ENCODE measurements around the gene TRPC3.

TRPC3 gene

DNA sequence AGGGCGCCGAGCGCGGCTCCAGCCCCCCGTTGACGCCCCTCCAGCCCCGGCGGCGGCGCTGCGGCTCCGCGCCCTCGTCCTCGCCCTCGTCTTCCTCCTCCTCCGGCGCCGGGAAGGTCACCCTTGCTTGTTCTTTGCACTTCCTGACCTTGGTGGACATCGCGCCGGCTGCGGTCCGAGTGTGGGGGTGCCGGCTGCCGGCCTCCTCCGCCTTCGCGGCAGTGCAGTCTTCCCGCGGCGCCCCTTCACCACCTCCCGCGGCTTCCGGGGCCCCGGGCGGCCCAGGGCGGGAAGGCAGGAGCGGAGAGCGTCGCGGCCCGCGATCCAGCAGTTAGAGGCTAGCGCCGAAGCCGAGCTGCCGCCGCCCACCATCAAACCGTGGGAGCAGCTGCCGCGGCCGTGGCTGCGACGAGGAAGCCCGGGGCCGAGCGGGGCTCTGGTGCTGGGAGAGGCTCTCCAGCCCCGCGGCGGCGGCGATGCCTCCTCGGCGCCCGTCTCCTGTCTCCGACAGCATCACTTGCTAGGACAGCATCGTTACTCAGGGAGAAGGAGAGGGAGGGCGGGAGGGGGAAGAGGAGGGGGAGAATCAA, at the start of gene TRPC3:
Gene TRPC3, minus strand, starts transcription at position 540 of the 590 bp plus-strand sequence. Its CDS starts 380 bp downstream, at position 160.
- no peak for DNase-seq (ENCODE audit: extremely low read depth in 1 of 2, low read depth in 1 of 2)

DNA sequence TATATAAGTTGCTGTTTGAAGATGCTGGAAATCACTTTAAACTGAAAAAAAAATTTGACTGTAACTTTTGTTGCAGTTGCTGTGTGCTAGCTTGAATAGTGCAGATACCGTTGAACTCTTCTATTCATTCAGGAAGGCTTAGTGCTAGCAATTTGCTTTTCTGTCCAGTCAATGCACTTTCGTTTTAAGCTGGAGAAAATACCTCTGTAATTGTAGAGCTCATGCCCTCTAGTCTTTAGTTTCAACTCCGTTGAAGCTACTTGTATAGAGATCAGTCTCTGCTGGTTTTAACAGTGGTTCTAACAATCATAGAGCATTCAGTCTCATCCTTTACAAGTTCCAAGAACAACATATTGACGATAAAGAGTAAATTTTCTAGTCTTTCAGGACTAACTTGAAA, 49.0 kb upstream of the TRPC3 start:
- DNase-seq (ENCODE audit: extremely low read depth in 1 of 2, low read depth in 1 of 2), result no peak

DNA sequence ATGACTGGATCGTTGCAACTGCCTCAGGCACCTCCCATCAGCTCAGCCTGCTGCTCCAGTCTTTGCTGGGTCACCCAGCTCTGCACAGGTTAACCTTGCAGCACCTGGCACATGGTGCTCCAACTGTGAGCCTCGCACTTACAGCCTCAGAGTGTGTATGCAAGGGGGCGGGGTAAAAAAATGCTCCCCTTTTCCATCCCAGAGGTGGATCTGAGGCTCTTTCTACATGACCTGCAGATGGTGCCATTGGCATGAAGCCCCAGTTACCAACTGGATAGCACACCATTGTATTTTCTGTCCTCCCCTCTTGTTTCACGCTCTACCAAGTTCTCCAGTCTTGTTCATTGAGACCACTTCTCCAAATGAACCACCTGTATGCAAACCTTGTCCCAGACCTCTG, 46.2 kb upstream of the TRPC3 start:
- no peak for DNase-seq (ENCODE audit: extremely low read depth in 1 of 2, low read depth in 1 of 2)

DNA sequence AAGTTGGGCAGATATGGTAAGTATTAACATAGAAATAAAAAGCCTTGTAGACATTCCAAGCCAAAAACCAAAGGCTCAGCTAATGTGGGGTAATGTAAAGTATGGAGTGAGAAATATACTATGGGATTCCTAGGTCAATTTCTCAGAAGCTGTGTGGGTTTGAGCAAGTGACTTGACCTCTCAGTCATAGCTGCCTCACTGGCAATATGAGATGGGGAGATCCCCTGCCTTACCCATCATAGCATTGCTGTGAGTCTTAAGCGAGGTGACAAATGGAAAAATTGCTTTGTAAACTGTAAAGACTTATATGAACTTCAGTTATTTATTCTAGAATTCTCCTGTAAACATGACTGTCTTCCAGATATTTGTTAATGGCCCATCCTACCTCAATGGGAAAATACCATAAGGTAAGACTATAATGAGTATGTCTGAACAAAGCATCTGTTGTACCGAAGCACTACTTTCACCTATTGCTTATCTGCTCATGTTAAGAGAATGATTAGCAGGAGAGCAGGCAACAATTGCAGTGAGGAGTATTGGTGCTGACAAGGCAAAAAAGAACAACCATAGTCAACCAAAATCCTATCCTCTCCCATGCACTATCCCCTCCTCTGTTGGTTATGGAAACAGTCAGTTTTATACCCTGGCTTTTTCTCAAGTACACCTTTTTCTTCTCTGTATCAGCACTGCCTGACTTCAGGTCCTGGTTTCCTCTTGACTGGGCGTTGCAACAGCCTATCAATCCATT, 44.1 kb upstream of the TRPC3 start:
- no peak for DNase-seq (ENCODE audit: extremely low read depth in 1 of 2, low read depth in 1 of 2)

DNA sequence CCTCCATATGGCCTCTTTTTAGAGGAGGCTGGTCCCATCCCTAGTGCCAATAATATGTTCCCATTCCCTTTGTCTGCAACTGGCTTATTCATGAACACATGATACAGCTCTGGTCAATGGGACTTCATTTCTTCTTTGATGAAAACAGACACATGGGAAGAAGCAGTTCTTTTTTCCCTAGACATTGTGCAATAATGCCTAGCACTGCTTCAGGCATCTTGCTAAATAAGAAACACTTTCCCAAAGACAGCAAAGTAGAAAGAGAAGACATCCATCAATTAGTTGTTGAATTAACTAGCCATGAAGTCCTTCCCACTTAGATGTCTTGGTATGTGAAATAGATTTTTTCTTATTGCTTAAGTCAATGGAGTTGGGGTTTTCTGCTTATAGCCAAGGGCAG, 40.1 kb upstream of the TRPC3 start:
- no peak for DNase-seq (ENCODE audit: extremely low read depth in 1 of 2, low read depth in 1 of 2)

DNA sequence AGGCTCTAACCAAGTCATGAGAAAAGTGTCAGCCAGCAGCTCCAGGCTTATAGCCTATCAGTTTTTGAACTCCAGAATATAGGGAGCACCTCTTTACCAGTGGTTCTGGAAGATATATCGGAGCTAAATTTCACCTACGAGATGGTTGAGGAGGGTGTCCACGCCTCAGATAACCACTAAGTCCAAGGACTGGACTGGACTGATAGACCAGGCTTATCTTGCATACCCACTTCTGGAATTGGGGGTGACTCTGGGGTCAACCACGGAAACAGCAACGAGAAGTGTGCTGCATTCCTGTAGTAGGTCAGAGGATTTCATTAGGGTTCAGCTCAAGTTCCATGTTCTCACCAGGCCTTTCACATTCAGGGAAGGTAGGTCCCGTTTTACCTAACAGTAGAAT, 38.6 kb upstream of the TRPC3 start:
- no peak for DNase-seq (ENCODE audit: extremely low read depth in 1 of 2, low read depth in 1 of 2)

DNA sequence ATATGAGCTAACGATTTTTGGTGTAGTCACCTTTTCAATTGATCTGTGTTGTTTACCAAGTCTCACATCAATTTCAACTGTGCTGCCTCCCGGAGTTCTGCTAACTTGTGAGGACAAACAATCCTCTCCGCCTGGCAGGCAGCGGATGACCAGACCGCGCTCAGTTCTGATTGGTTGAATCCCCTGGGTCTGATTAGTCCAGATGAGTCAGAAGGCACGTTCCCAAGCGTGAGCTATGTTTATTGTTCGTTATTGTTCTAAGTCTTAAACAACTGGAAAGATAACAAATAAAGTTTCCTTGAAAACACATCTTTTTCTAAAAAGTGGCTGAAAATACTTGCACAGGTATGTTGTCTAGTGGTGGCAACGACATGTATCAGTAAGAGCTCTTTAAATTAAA, 37.9 kb upstream of the TRPC3 start:
- DNase-seq (ENCODE audit: extremely low read depth in 1 of 2, low read depth in 1 of 2), result no peak

DNA sequence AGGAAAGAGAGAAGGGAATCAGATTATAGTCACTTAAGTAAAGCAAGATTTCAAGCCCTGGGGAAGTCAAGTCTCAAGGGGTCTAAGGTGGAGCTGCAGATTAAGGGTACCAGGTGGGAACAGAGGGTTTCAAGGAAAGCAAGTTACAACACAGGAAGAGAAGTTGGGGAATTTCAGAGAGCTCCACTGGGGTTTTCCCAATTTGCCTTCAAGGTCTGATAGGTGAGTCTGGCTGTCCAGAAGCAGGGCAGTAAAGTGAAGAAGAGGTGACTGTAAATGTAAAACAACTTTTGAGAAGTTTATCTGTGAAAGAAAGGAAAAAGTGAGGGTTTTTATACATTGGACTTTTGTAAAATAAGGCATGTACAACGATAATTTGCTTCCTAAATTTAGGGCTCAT, 37.1 kb upstream of the TRPC3 start:
- no peak for DNase-seq (ENCODE audit: extremely low read depth in 1 of 2, low read depth in 1 of 2)

DNA sequence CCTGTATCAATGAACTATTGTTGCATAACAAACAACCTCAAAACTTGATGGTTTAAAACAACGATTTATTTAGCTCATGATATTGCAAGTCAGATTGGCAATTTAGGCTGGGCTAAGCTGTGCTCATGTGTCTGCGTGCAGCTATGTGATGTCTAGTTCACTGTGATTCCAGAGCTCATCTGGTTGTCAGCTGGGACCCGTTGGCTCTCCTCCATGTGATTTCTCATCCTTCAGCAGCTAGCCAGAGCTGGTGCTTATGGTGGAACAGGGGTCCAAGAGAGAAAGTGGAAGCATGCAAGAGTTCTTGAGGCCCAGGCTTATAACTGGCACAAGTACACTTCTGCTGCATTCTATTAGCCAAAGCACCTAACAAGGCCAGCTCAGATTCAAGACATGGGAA, 28.8 kb upstream of the TRPC3 start:
- no peak for DNase-seq (ENCODE audit: extremely low read depth in 1 of 2, low read depth in 1 of 2)

DNA sequence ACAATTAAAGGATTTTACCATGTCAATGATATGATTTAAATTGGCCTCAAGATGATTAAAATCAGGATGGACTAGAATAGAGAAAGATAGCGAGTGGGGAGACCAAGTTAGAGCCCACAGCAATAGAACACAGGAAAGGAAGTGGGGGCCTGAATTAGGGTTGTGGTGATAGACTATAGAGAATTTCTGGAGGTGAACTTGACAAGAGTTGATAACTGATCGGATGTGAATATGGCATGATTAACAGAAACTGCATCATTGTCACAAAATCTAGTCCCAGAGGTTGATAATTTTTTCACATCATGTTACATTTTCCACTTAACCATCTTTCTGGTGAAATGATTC, 26.3 kb upstream of the TRPC3 start:
- no peak for DNase-seq (ENCODE audit: extremely low read depth in 1 of 2, low read depth in 1 of 2)

DNA sequence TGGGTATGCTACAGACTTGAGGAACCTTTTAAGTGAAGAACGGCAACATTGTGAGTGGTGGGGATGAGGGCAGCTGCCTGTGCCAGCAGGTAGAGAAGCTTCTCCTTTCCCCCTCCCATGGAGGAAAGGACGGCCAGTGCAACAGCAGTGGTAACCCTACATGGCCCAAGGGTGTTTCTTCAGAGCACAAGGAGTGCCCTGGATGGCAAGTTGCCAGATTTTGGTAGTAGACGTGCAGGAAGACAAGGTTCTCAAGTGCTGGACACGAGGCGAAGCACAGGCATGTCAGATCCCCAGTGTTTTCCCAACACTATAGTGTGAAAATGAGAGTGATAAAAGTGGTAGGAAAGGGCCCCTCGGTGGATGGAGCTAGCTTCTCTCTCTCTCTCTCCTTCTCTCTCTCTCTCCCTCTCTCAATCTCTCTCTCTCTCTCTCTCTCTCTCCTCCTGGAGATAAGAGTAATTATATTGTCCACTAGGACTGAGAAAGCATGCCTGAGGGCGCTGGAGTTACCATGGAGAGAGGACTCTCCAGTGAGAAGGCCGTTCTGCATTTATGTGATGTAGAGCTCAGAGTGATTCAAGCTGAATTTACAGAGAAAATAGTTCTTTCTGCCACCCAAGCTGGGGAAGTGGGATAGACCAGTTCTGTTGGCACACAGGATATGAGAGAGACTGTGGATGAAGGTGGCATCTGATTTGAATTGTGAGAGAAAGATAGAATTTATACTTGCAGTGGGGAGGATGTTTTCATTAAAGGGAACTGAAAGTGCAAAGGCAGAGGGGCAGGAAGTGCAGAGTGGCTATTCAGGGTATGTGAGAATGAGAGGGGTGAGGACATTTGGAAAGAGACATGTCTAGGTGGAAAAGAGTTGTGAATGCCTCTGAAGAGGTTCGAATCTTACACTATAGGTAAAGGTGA, 25.7 kb upstream of the TRPC3 start:
- DNase-seq (ENCODE audit: extremely low read depth in 1 of 2, low read depth in 1 of 2), result no peak

DNA sequence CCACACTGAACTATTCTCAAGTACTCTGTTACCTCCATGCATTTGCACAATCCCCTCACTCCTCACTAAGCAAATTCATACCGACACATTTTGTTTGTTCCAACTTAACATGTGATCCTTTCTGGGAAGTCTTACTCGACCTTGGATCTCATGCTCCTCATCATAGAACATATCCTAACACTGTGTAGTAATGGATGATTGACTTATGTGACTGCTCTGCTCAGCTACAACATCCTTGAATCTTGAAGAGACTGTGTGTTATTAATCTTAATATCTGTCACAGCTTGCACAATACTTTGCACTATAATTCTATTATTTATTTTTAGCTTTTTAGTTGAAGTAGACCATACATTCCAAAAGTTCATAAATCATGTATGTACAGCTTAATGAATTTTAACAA, 23.9 kb upstream of the TRPC3 start:
- no peak for DNase-seq (ENCODE audit: extremely low read depth in 1 of 2, low read depth in 1 of 2)

DNA sequence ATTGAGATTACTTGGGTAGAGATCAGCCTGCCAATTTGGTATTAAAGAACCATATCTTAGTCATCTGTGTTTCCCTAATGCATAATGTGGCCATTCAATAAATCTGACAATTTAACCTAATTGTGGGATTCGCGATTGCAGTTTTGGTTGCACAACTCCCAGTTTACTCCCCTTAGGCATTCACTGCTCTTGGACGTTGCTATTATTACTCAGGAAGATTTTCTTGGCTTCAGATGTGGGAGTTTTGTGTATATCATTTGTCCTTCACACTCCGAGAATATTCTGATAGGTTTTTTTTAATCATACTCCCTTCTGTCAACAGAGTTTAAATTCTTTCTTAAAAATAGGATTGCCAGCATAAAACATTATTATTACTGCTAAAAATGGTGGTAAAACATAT, 22.0 kb upstream of the TRPC3 start:
- no peak for DNase-seq (ENCODE audit: extremely low read depth in 1 of 2, low read depth in 1 of 2)

DNA sequence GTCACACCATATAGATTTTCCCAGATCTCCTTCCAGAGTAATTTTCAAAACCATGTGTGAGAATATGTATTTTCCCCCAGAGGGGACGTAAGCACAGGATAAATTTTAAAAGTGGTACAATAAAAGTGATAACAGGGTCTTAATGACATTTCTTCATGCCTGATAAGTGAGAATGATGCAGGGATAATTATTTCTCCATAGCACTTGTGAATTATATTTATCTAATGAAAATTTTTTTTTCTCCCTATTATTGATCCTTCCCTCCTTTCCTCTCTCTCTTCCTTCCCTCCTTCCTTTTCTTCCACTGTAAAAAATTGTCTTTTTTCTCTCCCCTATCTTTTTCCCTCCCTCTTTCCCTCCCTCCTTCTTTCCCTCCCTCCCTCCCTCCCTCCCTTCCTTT, 17.0 kb upstream of the TRPC3 start:
- no peak for DNase-seq (ENCODE audit: extremely low read depth in 1 of 2, low read depth in 1 of 2)

DNA sequence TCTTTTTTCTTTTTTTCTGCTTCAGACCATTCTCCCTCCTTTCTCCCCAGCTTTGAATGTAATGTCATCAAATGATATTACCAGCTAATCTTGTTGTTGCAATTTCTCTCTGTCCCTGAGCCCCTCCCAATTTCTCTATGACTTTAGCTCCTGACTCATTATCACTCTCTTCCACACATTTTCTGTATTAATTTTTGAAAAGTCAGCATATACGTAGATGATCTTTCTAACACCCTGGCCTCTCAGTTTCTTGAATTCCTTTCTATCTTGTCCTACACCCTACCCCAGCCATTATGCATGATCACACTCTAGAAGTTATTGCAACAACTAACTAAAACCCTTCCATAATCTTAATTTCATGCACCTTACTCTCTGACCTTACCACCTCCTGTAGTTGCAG, 13.1 kb upstream of the TRPC3 start:
- no peak for DNase-seq (ENCODE audit: extremely low read depth in 1 of 2, low read depth in 1 of 2)

DNA sequence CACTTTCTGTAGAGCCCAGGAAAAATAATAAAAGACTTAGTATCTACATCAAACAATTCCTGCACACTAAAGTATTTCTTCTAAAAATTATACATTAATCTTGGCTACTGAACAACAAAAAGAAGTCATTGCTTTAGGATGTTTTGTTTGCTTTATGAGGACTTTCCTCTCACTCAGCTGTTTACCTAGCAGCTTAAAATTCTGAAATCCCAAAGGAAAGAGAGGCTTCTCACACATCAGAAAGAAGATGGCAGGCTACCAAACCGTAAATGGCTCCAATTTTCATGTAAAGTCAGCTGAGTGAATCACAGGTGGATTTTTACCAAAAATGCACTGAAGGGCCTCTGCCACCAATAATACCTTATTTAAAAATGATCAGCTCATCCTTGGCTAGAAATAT, 9.0 kb upstream of the TRPC3 start:
- DNase-seq (ENCODE audit: extremely low read depth in 1 of 2, low read depth in 1 of 2), result no peak

DNA sequence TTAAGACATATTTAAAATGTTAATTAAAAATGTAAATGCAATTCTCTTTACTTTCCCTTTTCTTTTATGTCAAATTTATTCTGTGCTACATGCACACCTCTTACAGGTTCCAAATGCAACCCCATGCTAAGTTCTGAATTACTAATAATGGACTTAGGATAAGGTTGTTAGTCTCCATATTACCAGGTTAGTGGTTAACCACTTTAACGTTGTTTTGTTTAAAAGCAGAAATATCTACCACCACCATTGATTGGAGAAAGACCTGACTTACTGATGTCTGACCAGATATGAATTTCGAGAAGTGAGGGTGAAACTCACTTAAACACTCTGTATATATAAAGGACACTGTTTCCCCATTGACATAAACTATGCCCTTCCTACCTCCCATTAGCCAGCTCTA, 6.9 kb upstream of the TRPC3 start:
- DNase-seq (ENCODE audit: extremely low read depth in 1 of 2, low read depth in 1 of 2), result no peak

DNA sequence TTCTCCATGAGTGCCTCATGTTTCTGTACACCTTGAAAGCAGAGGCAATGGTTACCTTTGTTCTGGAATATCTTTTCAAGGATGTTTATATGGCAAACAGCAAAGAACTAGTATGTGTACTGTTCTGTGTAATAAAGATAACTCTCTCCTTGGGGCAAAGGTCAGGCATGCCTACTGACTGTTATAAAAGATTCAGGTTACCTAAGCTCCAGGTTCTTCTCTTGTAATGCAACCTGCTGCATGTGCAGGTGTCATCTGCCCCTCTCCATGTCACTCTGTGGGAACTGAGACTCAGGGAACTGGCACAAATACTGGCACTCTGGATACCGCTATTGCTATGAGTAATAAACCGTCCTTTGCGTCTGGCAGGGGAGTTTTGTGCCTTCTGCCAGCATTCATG, 5.4 kb upstream of the TRPC3 start:
- DNase-seq (ENCODE audit: extremely low read depth in 1 of 2, low read depth in 1 of 2), result no peak

DNA sequence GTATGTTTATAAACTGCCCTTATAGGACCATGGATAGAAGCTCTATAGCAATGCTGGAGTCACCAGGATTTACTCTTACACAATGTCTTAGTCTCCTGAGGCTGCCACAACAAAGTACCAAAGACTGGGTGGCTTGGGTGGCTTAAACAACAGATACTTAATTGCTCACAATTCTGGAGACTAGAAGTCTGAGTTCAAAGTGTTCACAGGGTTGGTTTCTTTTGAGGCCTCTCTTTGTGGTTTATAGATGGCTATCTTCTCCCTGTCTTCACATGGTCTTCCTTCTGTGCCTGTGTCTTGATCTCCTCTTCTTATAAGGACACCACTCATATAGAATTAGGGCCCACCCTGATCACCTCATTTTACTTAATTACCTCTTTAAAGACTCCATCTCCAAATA, 2.0 kb upstream of the TRPC3 start:
- no peak for DNase-seq (ENCODE audit: extremely low read depth in 1 of 2, low read depth in 1 of 2)

DNA sequence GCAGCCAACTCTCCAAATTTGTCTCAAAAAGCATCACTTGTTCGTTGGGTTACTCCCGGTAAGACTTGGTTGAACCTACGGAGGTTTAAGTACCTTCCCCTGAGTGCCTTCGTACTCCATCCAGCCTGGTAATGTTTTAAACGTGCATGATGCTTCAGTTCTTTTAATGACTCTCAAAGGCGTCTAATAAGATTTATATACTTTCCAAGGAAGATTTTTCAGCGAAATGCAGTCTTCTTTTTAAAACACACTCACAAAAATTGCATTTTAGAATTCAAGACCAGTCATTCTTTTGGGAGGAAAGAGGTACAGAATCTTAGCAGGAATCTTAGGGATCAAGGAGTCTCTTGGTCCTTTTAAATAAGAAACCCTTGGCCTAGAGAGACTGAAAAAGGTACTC, 430 bp upstream of the TRPC3 start:
- no peak for DNase-seq (ENCODE audit: extremely low read depth in 1 of 2, low read depth in 1 of 2)

DNA sequence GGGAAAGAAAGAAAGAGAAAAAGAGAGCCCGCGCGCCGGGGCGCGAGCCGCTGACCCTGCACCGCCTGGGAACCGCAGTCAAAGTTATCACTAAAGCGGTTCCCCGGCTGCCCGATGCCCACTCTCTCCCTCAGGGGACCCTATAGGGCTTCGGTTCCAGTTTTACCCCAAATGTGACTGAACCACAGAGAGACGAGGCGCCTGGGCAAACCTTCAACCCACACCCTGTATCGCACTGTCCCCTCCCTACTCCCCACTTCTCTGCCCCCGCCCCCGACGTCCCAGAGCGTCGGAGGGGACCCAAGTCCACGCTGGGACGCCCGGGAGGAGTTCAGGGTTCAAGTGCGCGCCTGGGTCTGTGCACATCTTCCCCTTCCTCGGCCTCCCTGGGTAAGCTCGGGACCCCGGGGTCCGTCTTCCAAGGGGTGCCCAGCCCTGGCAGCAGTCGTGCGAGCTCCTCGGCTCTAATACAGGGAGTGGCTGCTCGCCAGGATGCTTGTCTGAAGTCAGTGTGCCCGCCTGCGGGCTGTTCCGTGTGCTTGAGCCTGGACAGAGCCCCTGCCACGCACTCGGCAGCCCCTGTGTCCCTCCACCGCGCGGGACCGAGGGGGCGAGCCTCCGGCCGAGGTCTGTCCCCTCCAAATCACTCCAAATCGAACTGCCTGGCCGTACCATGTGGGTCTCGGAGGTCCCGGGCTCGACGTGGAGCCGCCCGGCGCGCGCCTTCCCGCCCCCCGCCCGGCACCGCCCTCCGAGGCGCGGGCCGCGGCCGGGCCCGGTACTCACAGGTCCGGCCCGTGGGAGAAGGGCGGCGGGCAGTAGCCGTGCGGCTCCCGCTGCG, 960 bp downstream of the TRPC3 start:
- DNase-seq (ENCODE audit: extremely low read depth in 1 of 2, low read depth in 1 of 2), result no peak

All from activated CD8-positive, alpha-beta memory T cell treated with anti-CD3 and anti-CD28 coated beads for 1 hour (primary cell).